Liver (tissue), 3 donors: Measurements from ENCODE around the gene CREB5.

Source experiments
- ATF3 ChIP-seq: IDR thresholded peaks from 2 replicates; pipeline ENCODE4 v1.6.1; 2016; ENCODE audit warnings: antibody characterized with exemption
- CTCF ChIP-seq: fragments of 150-350 bp; IDR thresholded peaks from 2 replicates; pipeline ENCODE4 v1.5.1; 2017; ENCODE audit warnings: improper control_type of control experiment, low read depth, low read length; ENCODE audit not compliant: missing input control
- EGR1 ChIP-seq, 2 donors: IDR thresholded peaks; 2 replicates each; pipeline ENCODE4 v1.6.1; 2016 to 2018; ENCODE audit warnings: antibody characterized with exemption in 2 of 2, low read depth in 2 of 2
- GABPA ChIP-seq, 2 donors: IDR thresholded peaks in 1 of 2; conservative IDR thresholded peaks in 1 of 2; 2 replicates each; pipeline ENCODE4 v1.6.1; 2016; ENCODE audit warnings: antibody characterized with exemption in 2 of 2, mild to moderate bottlenecking in 1 of 2, moderate library complexity in 1 of 2
- HNF4A ChIP-seq, 2 donors: conservative IDR thresholded peaks; 2 replicates each; pipeline ENCODE4 v1.6.1; 2016; ENCODE audit warnings: antibody characterized with exemption in 2 of 2, mild to moderate bottlenecking in 2 of 2
- JUND ChIP-seq, 2 donors: IDR thresholded peaks; 2 replicates each; pipeline ENCODE4 v1.6.1; 2016; ENCODE audit warnings: antibody characterized with exemption in 2 of 2
- MAX ChIP-seq: IDR thresholded peaks from 2 replicates; pipeline ENCODE4 v1.6.1; 2016; ENCODE audit warnings: antibody characterized with exemption
- RAD21 ChIP-seq, 2 donors: IDR thresholded peaks; 2 replicates each; pipeline ENCODE4 v1.6.1; 2016; ENCODE audit warnings: antibody characterized with exemption in 2 of 2, mild to moderate bottlenecking in 2 of 2
- REST ChIP-seq: IDR thresholded peaks from 2 replicates; pipeline ENCODE4 v1.6.1; 2016; ENCODE audit warnings: antibody characterized with exemption, mild to moderate bottlenecking
- RXRA ChIP-seq, 2 donors: IDR thresholded peaks; 2 replicates each; pipeline ENCODE4 v1.6.1; 2017 to 2018; ENCODE audit warnings: antibody characterized with exemption in 2 of 2, mild to moderate bottlenecking in 1 of 2
- TAF1 ChIP-seq: conservative IDR thresholded peaks from 2 replicates; pipeline ENCODE4 v1.6.1; 2016; ENCODE audit warnings: antibody characterized with exemption, mild to moderate bottlenecking
- YY1 ChIP-seq: IDR thresholded peaks from 2 replicates; pipeline ENCODE4 v1.6.1; 2016; ENCODE audit warnings: antibody characterized with exemption, mild to moderate bottlenecking
- ZBTB33 ChIP-seq: IDR thresholded peaks from 2 replicates; pipeline ENCODE4 v1.6.1; 2016; ENCODE audit warnings: antibody characterized with exemption
- donor health status: healthy.
- donor health status: healthy.

- TF ChIP-seq MAX (no peak), CTCF (no peak), RAD21 (IDR thresholded peaks at IDR 0.05) (no peak), RXRA (IDR thresholded peaks at IDR 0.05) (no peak), REST (no peak), YY1 (no peak), GABPA (IDR thresholded peaks at IDR 0.05 in 1 of 2, conservative IDR thresholded peaks at IDR 0.05 in 1 of 2) (no peak), ATF3 (no peak), EGR1 (IDR thresholded peaks at IDR 0.05; ENCODE audit: low read depth in 2 of 2) (no peak), TAF1 (no peak), ZBTB33 (no peak), HNF4A (conservative IDR thresholded peaks at IDR 0.05) (no peak), JUND (IDR thresholded peaks at IDR 0.05) (no peak)
These were observed 182.8 kb downstream of the CREB5 start for GRCh38 chr7:28595076-28595475.
